Psoas muscle (tissue), 8 donors: ENCODE results near the gene HCRTR1. TPM values are rescaled to one million over a fixed set of nuclear protein-coding genes. Genes with fewer than 3 reads are reported as not detected.

Source experiments
- ATAC-seq, 4 donors: fragments of 200-7000 bp; cut with Tn5 transposase; one replicate each; pipeline ENCODE4 v1.9.1; 2020; ENCODE audit warnings: moderate library complexity in 3 of 4, mild to moderate bottlenecking in 2 of 4
- DNase-seq, 2 donors: peaks; one replicate each; pipeline ENCODE4 v3.0.0-alpha.2; 2020
- H3K27ac ChIP-seq: fragments of 200-600 bp; one replicate; pipeline ENCODE4 v1.8.0; 2022
- H3K27me3 ChIP-seq, 3 donors: fragments of 200-600 bp in 1 of 3; one replicate each; pipeline versions ENCODE4 v1.6.1 to v1.8.0; 2013 to 2022; ENCODE audit warnings: low read length in 2 of 3, mild to moderate bottlenecking in 2 of 3, moderate library complexity in 1 of 3; ENCODE audit not compliant: insufficient read depth in 3 of 3
- H3K36me3 ChIP-seq, 2 donors: fragments of 200-600 bp in 1 of 2; one replicate each; pipeline versions ENCODE4 v1.6.1 to v1.8.0; 2013 to 2022; ENCODE audit warnings: low read depth in 1 of 2, mild to moderate bottlenecking in 1 of 2, moderate library complexity in 1 of 2; ENCODE audit not compliant: insufficient read depth in 1 of 2
- H3K4me1 ChIP-seq: fragments of 200-600 bp; one replicate; pipeline ENCODE4 v1.8.0; 2022
- H3K4me3 ChIP-seq: fragments of 200-600 bp; one replicate; pipeline ENCODE4 v1.8.0; 2022; ENCODE audit warnings: mild to moderate bottlenecking
- H3K9me3 ChIP-seq: fragments of 200-600 bp; one replicate; pipeline ENCODE4 v1.8.0; 2022
- CTCF ChIP-seq: fragments of 200-600 bp; IDR thresholded peaks from one replicate; pipeline ENCODE4 v1.8.0; 2022; ENCODE audit warnings: antibody characterized with exemption
- WGBS, 3 donors: extraction: QIAGEN DNeasy Blood & Tissue Kit; methylation state at CpG; one replicate each; pipeline versions ENCODE4 v1.1.6 to v1.1.7; 2013; 5-methylcytosine and 5-hydroxymethylcytosine counted together
- intact Hi-C, 2 donors: fragments of 100-400 bp; cut with DNase I; formaldehyde crosslinking; loops; one replicate each; pipeline versions ENCODE4 v1.11.0 to v1.14.2; 2022
- polyA plus RNA-seq, 3 donors: library from polyadenylated mRNA; stranded (reverse); fragments of 200-250 nt; gene quantifications; one replicate each; pipeline ENCODE4 v1.2.3, GENCODE V29; 2013
- total RNA-seq, 4 donors: library from RNA; stranded (reverse); fragmentation: NEBNext Ultra II Directional in 2 of 4; extraction: Animal tissue kit (Norgen Biotek cat#: 25700) in 2 of 4; gene quantifications; one replicate each; pipeline versions ENCODE4 v1.2.1 to v1.2.4, GENCODE V29; 2021 to 2023
- donor health status: healthy with polysubstance abuse.
- donor health status: DM: no; HTN: no; CAD: no; lungs with moderate emphysema.
- donor health status: Bipolar disorder and iron deficiency.
- donor health status: healthy.
- donor health status: DM: yes; HTN: yes; CAD: no.
- donor health status: DM: no; HTN: no; CAD: no.
- donor health status: DM: no; HTN: no; CAD: no.
- donor health status: DM: yes; HTN: yes; CAD: no.

HCRTR1 gene
- total and polyA plus RNA-seq, 7 donors: 0.12 to 1.2 (median 0.34) TPM; not detected in 1

GRCh38 chr1:31576743-31577455, 40.6 kb upstream of the HCRTR1 start:
- WGBS, 3 donors: 52 to 68% (median 60%) methylated on average over 26 to 27 of the region's 27 CpGs
- TF ChIP-seq CTCF: no peak
- Histone ChIP-seq H3K4me1 (peaks cover 4% of the 10 kb centered on the region), H3K27me3 (peaks cover 0 to 9% (median 5%) of the 10 kb centered on the region in 3 donors), H3K9me3 (no peaks in the 10 kb centered on the region), H3K4me3 (peak overlapping the region; percentile 70), H3K36me3 (no peaks in the 10 kb centered on the region), H3K27ac (peak overlapping the region; percentile 72)
- ATAC-seq (no peak), DNase-seq (no peak)
- intact Hi-C loops: no loop called here

GRCh38 chr1:31577515-31578192, 39.8 kb upstream of the HCRTR1 start:
- peak overlapping the region; percentile 72 for H3K27ac ChIP-seq
- H3K27me3 ChIP-seq: peaks cover 0 to 9% (median 5%) of the 10 kb centered on the region in 3 donors
- DNase-seq (no peak), ATAC-seq (no peak)
- H3K4me3 ChIP-seq: peak overlapping the region; percentile 70
- intact Hi-C loops: no loop called here
- H3K4me1 ChIP-seq: peaks cover 4% of the 10 kb centered on the region
- WGBS, 3 donors: 53 to 64% (median 54%) methylated on average over 6 of the region's 6 CpGs
- no peak for TF ChIP-seq CTCF
- H3K36me3 ChIP-seq: no peaks in the 10 kb centered on the region
- no peaks in the 10 kb centered on the region for H3K9me3 ChIP-seq

- no peak for TF ChIP-seq CTCF
- peaks cover 0 to 9% (median 5%) of the 10 kb centered on the region in 3 donors for H3K27me3 ChIP-seq
- peaks cover 15% of the 10 kb centered on the region for H3K4me1 ChIP-seq
- H3K9me3 ChIP-seq: no peaks in the 10 kb centered on the region
- ATAC-seq (no peak), DNase-seq (no peak)
- H3K27ac ChIP-seq: peak overlapping the region; percentile 52
- intact Hi-C loops: no loop called here
- H3K36me3 ChIP-seq: no peaks in the 10 kb centered on the region
- WGBS, 3 donors: 41 to 61% (median 60%) methylated on average over 5 of the region's 5 CpGs
- peak overlapping the region; percentile 51 for H3K4me3 ChIP-seq
Measured at GRCh38 chr1:31579374-31579773, 38.1 kb upstream of the HCRTR1 start.

GRCh38 chr1:31580513-31580870, 37.0 kb upstream of the HCRTR1 start:
- intact Hi-C loops: no loop called here
- Histone ChIP-seq H3K9me3 (no peaks in the 10 kb centered on the region), H3K4me1 (peaks cover 20% of the 10 kb centered on the region), H3K4me3 (peak overlapping the region; percentile 51), H3K27me3 (peaks cover 0 to 9% (median 5%) of the 10 kb centered on the region in 3 donors), H3K27ac (peak overlapping the region; percentile 53), H3K36me3 (peaks cover 0 to 7% of the 10 kb centered on the region in 2 donors)
- WGBS, 3 donors: 62 to 67% (median 66%) methylated on average over 5 of the region's 5 CpGs
- DNase-seq: no peak
- no peak for ATAC-seq
- TF ChIP-seq CTCF: no peak
